ENCODE measurements around the gene ARSG.
"Not testable (repeated sequence)": the region's sequence is repeated elsewhere in the genome, so short reads cannot be mapped to it uniquely, and the experiment has no call there.

ARSG gene

GRCh38 chr17:68399638-68400403 lies 108.5 kb downstream of the ARSG start:
- no peak for DNase-seq (ENCODE audit: extremely low spot score)
- POLR2A ChIA-PET, result interaction anchor here (1.0 kb wide), 2 partner anchors 109 to 152 kb away, joined by 3 to 9 read pairs; partner anchors contain the start of genes AMZ2, ARSG and SLC16A6
- CTCF ChIA-PET, result interaction anchor here (1.0 to 1.6 kb wide), 14 partner anchors 12 to 384 kb away, joined by 3 to 12 read pairs (median 4); no protein-coding TSS in a partner anchor
- no peak for TF ChIP-seq FOXM1 (IDR thresholded peaks at IDR 0.05; ENCODE audit: borderline replicate concordance)

- TF ChIP-seq SP1 (IDR thresholded peaks at IDR 0.05) (no peak), FOXM1 (IDR thresholded peaks at IDR 0.05; ENCODE audit: borderline replicate concordance) (no peak), FOXK2 (IDR thresholded peaks at IDR 0.05) (no peak), SUZ12 (IDR thresholded peaks at IDR 0.05) (no peak), ARNT (IDR thresholded peaks at IDR 0.05) (no peak), CTBP1 (IDR thresholded peaks at IDR 0.05; ENCODE audit: borderline replicate concordance) (no peak), LEF1 (IDR thresholded peaks at IDR 0.05; ENCODE audit: borderline replicate concordance) (no peak), ELF4 (IDR thresholded peaks at IDR 0.05) (no peak), FOXA1 (IDR thresholded peaks at IDR 0.05) (no peak), NFRKB (IDR thresholded peaks at IDR 0.05) (no peak), BHLHE40 (IDR thresholded peaks at IDR 0.05; ENCODE audit: borderline replicate concordance) (no peak), HDGF (IDR thresholded peaks at IDR 0.05; ENCODE audit: borderline replicate concordance) (no peak), L3MBTL2 (conservative IDR thresholded peaks at IDR 0.05) (no peak), PKNOX1 (IDR thresholded peaks at IDR 0.05) (no peak), ZNF384 (IDR thresholded peaks at IDR 0.05) (no peak)
- DNase-seq (ENCODE audit: extremely low spot score), result no peak
- POLR2A ChIA-PET, result no interaction called here
- CTCF ChIA-PET, result no interaction called here
These were observed 109.1 kb downstream of the ARSG start for GRCh38 chr17:68400404-68400735.

- ChIA-PET POLR2A (no interaction called here), CTCF (interaction anchor here (0.6 to 1.0 kb wide), 3 partner anchors 10 to 256 kb away, joined by 3 read pairs; no protein-coding TSS in a partner anchor)
- no peak for DNase-seq (ENCODE audit: extremely low spot score)
- no peak for TF ChIP-seq FOXM1 (IDR thresholded peaks at IDR 0.05; ENCODE audit: borderline replicate concordance)
- no peak for TF ChIP-seq TARDBP (IDR thresholded peaks at IDR 0.05)
- TF ChIP-seq SUZ12 (IDR thresholded peaks at IDR 0.05), result no peak
- no peak for TF ChIP-seq BHLHE40 (IDR thresholded peaks at IDR 0.05; ENCODE audit: borderline replicate concordance)
- TF ChIP-seq LEF1 (IDR thresholded peaks at IDR 0.05; ENCODE audit: borderline replicate concordance), result no peak
- no peak for TF ChIP-seq FOXK2 (IDR thresholded peaks at IDR 0.05)
- TF ChIP-seq SP1 (IDR thresholded peaks at IDR 0.05), result no peak
- no peak for TF ChIP-seq ZNF384 (IDR thresholded peaks at IDR 0.05)
- TF ChIP-seq NFRKB (IDR thresholded peaks at IDR 0.05), result no peak
- no peak for TF ChIP-seq L3MBTL2 (conservative IDR thresholded peaks at IDR 0.05)
- TF ChIP-seq PKNOX1 (IDR thresholded peaks at IDR 0.05), result no peak
- no peak for TF ChIP-seq ELF4 (IDR thresholded peaks at IDR 0.05)
- TF ChIP-seq HDGF (IDR thresholded peaks at IDR 0.05; ENCODE audit: borderline replicate concordance), result no peak
- TF ChIP-seq CTBP1 (IDR thresholded peaks at IDR 0.05; ENCODE audit: borderline replicate concordance), result no peak
- TF ChIP-seq FOXA1 (IDR thresholded peaks at IDR 0.05), result no peak
- no peak for TF ChIP-seq ARNT (IDR thresholded peaks at IDR 0.05)
These were observed 110.0 kb downstream of the ARSG start for GRCh38 chr17:68401288-68401687.

- POLR2A ChIA-PET, result no interaction called here
- CTCF ChIA-PET, result no interaction called here
These were observed 111.8 kb downstream of the ARSG start for GRCh38 chr17:68403122-68403521.

GRCh38 chr17:68403837-68404236 lies 112.5 kb downstream of the ARSG start:
- POLR2A ChIA-PET; DNase-seq (ENCODE audit: extremely low spot score); CTCF ChIA-PET: not testable (repeated sequence)

More at GRCh38 chr17:68403122-68403521, 111.8 kb downstream of the ARSG start:
- TF ChIP-seq SP1 (IDR thresholded peaks at IDR 0.05) (no peak), BHLHE40 (IDR thresholded peaks at IDR 0.05; ENCODE audit: borderline replicate concordance) (no peak), HDGF (IDR thresholded peaks at IDR 0.05; ENCODE audit: borderline replicate concordance) (no peak), FOXK2 (IDR thresholded peaks at IDR 0.05) (no peak), ELF4 (IDR thresholded peaks at IDR 0.05) (no peak), PKNOX1 (IDR thresholded peaks at IDR 0.05) (no peak)
- DNase-seq (ENCODE audit: extremely low spot score), result no peak

GRCh38 chr17:68407656-68408055 lies 116.4 kb downstream of the ARSG start:
- POLR2A ChIA-PET; DNase-seq (ENCODE audit: extremely low spot score); CTCF ChIA-PET: not testable (repeated sequence)
